Brain microvascular endothelial cell (primary cell): ENCODE measurements around the gene NUDC.

Experiments used
- DNase-seq: peaks from one replicate; pipeline ENCODE4 v3.0.0-alpha.2; 2020
- H3K27ac ChIP-seq: fragments of 250-450 bp; sonication (Bioruptor Pico); 2 replicates; pipeline ENCODE4 v1.5.1; 2020; ENCODE audit warnings: mild to moderate bottlenecking, moderate library complexity
- H3K27me3 ChIP-seq: fragments of 250-450 bp; sonication (Bioruptor Pico); replicated peaks from 2 replicates; pipeline ENCODE4 v1.5.1; 2020; ENCODE audit warnings: mild to moderate bottlenecking
- H3K36me3 ChIP-seq: fragments of 250-450 bp; sonication (Bioruptor Pico); replicated peaks from 2 replicates; pipeline ENCODE4 v1.5.1; 2020; ENCODE audit warnings: mild to moderate bottlenecking
- H3K4me3 ChIP-seq: 2 replicates; pipeline ENCODE4 v1.5.1; 2011; ENCODE audit warnings: low read depth, mild to moderate bottlenecking, control low read depth, low read length, moderate library complexity
- in situ Hi-C: cut with HindIII; loops from 2 replicates; pipeline ENCODE4 v1.10.0; 2017; ENCODE audit warnings: low sequenced_read_pairs, low pct_ligation_motif_present
- TF ChIP-seq, protein P1 (sequence below): IDR thresholded peaks from 2 replicates; pipeline ENCODE4 v1.5.1; 2011; ENCODE audit warnings: low read depth, mild to moderate bottlenecking, moderate library complexity, low read length, control low read depth, inconsistent platforms; ENCODE audit errors: missing control alignments

The NUDC gene

DNA sequence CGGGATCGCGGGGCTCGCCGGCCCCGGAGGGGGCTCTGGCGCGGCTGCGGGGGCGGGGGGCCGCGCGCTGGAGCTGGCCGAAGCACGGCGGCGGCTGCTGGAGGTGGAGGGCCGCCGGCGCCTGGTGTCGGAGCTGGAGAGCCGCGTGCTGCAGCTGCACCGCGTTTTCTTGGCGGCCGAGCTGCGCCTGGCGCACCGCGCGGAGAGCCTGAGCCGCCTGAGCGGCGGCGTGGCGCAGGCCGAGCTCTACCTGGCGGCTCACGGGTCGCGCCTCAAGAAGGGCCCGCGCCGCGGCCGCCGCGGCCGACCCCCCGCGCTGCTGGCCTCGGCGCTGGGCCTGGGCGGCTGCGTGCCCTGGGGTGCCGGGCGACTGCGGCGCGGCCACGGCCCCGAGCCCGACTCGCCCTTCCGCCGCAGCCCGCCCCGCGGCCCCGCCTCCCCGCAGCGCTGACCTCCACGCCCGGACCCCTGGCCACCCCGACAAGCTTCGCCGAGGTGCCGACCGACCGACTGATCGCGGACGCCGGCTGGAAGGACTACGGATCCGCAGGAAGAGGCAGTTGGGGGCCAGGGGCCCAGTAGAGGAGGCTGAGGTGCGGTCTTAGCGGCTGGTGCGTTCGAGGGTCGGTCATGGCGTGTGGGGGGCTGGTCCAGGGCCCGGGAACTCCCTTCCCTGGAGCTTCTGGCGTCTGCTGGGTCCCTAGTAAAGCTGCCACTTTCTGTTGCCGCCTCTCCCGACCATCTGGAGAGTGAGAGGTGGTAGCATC is 72.7 kb downstream of the NUDC start:
- DNase-seq: no peak
- TF ChIP-seq, protein P1, sequence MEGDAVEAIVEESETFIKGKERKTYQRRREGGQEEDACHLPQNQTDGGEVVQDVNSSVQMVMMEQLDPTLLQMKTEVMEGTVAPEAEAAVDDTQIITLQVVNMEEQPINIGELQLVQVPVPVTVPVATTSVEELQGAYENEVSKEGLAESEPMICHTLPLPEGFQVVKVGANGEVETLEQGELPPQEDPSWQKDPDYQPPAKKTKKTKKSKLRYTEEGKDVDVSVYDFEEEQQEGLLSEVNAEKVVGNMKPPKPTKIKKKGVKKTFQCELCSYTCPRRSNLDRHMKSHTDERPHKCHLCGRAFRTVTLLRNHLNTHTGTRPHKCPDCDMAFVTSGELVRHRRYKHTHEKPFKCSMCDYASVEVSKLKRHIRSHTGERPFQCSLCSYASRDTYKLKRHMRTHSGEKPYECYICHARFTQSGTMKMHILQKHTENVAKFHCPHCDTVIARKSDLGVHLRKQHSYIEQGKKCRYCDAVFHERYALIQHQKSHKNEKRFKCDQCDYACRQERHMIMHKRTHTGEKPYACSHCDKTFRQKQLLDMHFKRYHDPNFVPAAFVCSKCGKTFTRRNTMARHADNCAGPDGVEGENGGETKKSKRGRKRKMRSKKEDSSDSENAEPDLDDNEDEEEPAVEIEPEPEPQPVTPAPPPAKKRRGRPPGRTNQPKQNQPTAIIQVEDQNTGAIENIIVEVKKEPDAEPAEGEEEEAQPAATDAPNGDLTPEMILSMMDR: no peak
- H3K27me3 ChIP-seq: no peaks in the 10 kb centered on the region
- in situ Hi-C loops: no loop called here
- no peaks in the 10 kb centered on the region for H3K36me3 ChIP-seq
- H3K27ac ChIP-seq: no peak overlapping the region
- H3K4me3 ChIP-seq: peak overlapping the region; percentile 62

GRCh38 chr1:26994787-26995517 is 73.4 kb downstream of the NUDC start:
- no peak for DNase-seq
- TF ChIP-seq, protein P1: no peak
- Histone ChIP-seq H3K36me3 (no peaks in the 10 kb centered on the region), H3K27me3 (no peaks in the 10 kb centered on the region), H3K4me3 (peak overlapping the region; percentile 62), H3K27ac (no peak overlapping the region)
- in situ Hi-C loops: no loop called here

DNA sequence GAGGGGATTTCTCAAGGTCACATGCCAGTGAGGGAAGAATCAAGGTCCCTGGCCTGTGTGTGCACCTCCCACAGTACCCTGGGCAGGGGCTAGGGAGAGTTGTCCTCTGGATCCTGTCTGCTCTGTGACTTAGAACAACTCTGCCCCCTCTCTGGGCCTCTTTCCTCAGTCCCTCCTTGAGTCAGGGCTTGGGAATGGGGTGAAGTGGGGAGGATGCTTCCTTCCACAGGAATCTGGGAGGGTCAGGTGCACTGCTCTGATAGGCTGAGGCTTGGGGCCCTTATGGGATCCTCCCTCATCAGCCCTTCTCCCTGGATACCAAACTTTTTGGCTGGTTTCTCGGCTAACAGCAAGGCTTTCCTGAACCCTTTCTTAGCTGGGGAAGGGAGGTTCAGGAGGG is 74.5 kb downstream of the NUDC start:
- Histone ChIP-seq H3K27me3 (no peaks in the 10 kb centered on the region), H3K36me3 (no peaks in the 10 kb centered on the region), H3K4me3 (no peak overlapping the region), H3K27ac (no peak overlapping the region)
- TF ChIP-seq, protein P1: no peak
- no peak for DNase-seq
- in situ Hi-C loops: no loop called here
